ENCODE results near the gene MAPK9.

GRCh38 chr5:180301253-180301652 lies 9.4 kb upstream of the MAPK9 start:
- TF ChIP-seq CTCF (IDR thresholded peaks at IDR 0.05; ENCODE audit: low read depth, low read length) (no peak), MAX (IDR thresholded peaks at IDR 0.05; ENCODE audit: low read depth, low read length) (no peak), POLR2A (IDR thresholded peaks at IDR 0.05; ENCODE audit: extremely low read depth, insufficient read length) (no peak)

Measured in NB4 (cell line).